GM19351 (cell line): Measurements from ENCODE around the gene TTBK1.

Experiments
- ATAC-seq: cut with Tn5 transposase; IDR thresholded peaks from one replicate; pipeline ENCODE4 v1.9.1; 2021; ENCODE audit warnings: mild to moderate bottlenecking, moderate library complexity; ENCODE audit not compliant: unreplicated experiment

Gene TTBK1

DNA sequence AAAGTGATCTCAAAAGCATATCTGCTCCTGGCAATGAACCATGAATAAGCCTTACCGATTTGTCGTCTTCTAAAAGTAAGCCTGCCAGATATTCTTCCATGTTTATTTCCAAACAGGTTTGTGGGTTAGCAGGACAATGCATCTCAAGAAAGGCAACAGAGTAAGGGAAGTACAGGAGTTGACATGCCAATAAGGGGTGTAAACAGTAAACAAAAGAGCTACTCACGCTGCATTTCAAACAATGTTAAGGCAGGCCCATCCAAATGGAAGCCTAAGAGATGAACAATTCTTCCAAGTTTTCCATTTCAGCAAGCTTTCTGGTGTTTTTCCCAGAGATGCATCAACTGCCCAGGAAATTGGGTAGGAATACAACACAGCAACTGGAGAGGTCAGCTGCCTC, 93.1 kb downstream of the TTBK1 start:
- no peak for ATAC-seq
